Measurements from ENCODE around the gene TMEM150B.

DNA sequence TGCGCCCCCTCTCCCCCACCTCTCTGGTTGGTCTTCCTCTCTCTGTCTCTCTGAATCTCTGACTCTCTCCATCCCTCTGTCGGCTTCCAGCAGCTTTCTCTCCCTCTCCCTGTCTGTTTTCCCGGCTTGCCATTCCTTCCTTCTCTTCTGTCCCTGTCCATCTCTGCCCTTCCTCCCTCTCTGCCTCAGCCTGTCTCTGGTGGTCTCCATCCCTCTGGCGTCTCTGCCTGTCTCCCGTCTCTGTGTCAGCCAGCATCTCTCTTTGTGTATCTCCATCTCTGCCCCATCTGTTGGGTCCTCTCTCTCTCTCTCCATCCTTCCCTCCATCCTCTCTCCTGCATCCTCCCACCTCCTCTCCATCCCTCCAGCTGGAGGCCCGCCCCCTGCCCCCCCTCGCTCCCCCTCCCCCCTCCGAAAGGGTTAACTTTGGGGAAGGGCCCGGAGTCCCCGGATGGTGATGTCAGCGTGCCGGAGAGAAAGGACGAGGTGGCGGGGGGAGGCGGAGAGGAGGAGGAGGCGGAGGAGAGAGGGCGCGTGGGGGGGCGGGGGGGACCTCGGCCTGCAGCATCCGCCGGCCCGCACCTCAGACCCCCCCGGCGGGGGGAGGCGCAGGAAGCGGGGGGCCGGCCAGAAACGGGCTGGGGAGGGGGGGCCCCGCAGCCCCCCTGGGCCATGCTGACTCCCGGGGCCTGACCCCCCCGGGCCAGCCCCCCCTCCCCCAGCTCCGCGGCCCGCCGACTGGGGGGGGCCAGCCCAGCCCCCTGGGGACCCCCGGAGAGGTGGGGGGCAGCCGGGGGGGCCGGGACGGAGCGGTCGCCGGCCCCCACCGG lies 41.4 kb downstream of the TMEM150B start, which contains the start of gene BRSK1:
- TF ChIP-seq, protein P1, sequence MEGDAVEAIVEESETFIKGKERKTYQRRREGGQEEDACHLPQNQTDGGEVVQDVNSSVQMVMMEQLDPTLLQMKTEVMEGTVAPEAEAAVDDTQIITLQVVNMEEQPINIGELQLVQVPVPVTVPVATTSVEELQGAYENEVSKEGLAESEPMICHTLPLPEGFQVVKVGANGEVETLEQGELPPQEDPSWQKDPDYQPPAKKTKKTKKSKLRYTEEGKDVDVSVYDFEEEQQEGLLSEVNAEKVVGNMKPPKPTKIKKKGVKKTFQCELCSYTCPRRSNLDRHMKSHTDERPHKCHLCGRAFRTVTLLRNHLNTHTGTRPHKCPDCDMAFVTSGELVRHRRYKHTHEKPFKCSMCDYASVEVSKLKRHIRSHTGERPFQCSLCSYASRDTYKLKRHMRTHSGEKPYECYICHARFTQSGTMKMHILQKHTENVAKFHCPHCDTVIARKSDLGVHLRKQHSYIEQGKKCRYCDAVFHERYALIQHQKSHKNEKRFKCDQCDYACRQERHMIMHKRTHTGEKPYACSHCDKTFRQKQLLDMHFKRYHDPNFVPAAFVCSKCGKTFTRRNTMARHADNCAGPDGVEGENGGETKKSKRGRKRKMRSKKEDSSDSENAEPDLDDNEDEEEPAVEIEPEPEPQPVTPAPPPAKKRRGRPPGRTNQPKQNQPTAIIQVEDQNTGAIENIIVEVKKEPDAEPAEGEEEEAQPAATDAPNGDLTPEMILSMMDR (IDR thresholded peaks at IDR 0.05), result no peak
- no peak for TF ChIP-seq POLR2AphosphoS5 (IDR thresholded peaks at IDR 0.05; ENCODE audit: insufficient read depth in 1 of 2, low read depth in 1 of 2)
